Osteoblast (primary cell): Measurements from ENCODE around the gene NRSN1. TPM values are rescaled to one million over a fixed set of nuclear protein-coding genes. Genes with fewer than 3 reads are reported as not detected.

Source experiments
- DNase-seq: peaks from one replicate; pipeline ENCODE4 v3.0.0; 2011; ENCODE audit warnings: low spot score, mixed read lengths; ENCODE audit not compliant: insufficient read length; ENCODE audit errors: missing footprints
- H2AFZ ChIP-seq: 2 replicates; pipeline ENCODE4 v1.6.0; 2011; ENCODE audit warnings: mild to moderate bottlenecking, low read length
- H3K27ac ChIP-seq: 2 replicates; pipeline ENCODE4 v1.5.1; 2011; ENCODE audit warnings: mild to moderate bottlenecking, low read depth, low read length, moderate library complexity
- H3K27me3 ChIP-seq: 2 replicates; pipeline ENCODE4 v1.6.0; 2012; ENCODE audit warnings: mild to moderate bottlenecking, control low read depth, inconsistent platforms, low read length, moderate library complexity; ENCODE audit not compliant: insufficient read depth
- H3K36me3 ChIP-seq: 2 replicates; pipeline ENCODE4 v1.5.1; 2011; ENCODE audit warnings: mild to moderate bottlenecking, low read length, control low read depth, moderate library complexity; ENCODE audit not compliant: insufficient read depth
- H3K4me1 ChIP-seq: 2 replicates; pipeline ENCODE4 v1.5.1; 2011; ENCODE audit warnings: mild to moderate bottlenecking, low read length, control low read depth, moderate library complexity; ENCODE audit not compliant: insufficient read depth
- H3K4me2 ChIP-seq: 2 replicates; pipeline ENCODE4 v1.6.0; 2011; ENCODE audit warnings: mild to moderate bottlenecking, low read length; ENCODE audit not compliant: insufficient read depth
- H3K4me3 ChIP-seq: fragments of 200-600 bp; sonication (generic); 3 replicates; pipeline ENCODE4 v1.5.1; 2012; ENCODE audit warnings: mild to moderate bottlenecking, low read length, inconsistent platforms; ENCODE audit not compliant: insufficient read depth
- H3K79me2 ChIP-seq: 2 replicates; pipeline ENCODE4 v1.6.0; 2012; ENCODE audit warnings: mild to moderate bottlenecking, low read length, control low read depth, inconsistent platforms; ENCODE audit not compliant: insufficient read depth
- H3K9me3 ChIP-seq: 2 replicates; pipeline ENCODE4 v1.5.1; 2011; ENCODE audit warnings: low read depth, low read length, control low read depth
- H4K20me1 ChIP-seq: 2 replicates; pipeline ENCODE4 v1.6.0; 2012; ENCODE audit warnings: mild to moderate bottlenecking, low read length, control low read depth; ENCODE audit not compliant: insufficient read depth
- total RNA-seq: library from RNA; depleted of rRNA; stranded (reverse); fragments of >200 nt; gene quantifications from 2 replicates; pipeline ENCODE4 v1.2.3, GENCODE V29; 2012
- TF ChIP-seq, protein P1 (sequence below): IDR thresholded peaks from 2 replicates; pipeline ENCODE4 v1.5.1; 2011; ENCODE audit warnings: mild to moderate bottlenecking, low read depth, low read length, moderate library complexity; ENCODE audit errors: extremely low read depth

The NRSN1 gene
- total RNA-seq, 1 donor, result not detected

DNA sequence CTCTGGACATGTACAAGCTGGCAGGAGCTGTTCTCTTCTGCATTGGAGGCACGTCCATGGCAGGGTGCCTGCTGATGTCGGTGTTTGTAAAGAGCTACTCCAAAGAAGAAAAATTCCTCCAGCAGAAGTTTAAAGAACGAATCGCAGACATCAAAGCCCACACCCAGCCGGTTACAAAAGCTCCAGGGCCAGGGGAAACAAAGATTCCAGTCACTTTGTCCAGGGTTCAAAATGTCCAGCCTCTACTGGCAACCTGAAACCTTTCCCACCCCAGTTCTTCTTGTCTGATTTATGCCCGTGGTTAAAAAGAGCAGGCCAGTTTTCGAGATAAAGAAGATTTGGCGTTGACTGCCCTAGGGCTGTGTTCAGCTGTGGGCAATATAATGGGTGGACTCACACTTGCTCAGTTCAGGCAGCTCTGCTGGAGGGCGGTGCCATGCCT, 19.7 kb downstream of the NRSN1 start:
- Histone ChIP-seq H3K4me3 (no peak overlapping the region), H2AFZ (no peak overlapping the region), H3K36me3 (no peaks in the 10 kb centered on the region), H3K9me3 (peaks cover 3% of the 10 kb centered on the region), H3K27me3 (no peaks in the 10 kb centered on the region), H3K27ac (no peak overlapping the region), H3K4me2 (no peak overlapping the region), H4K20me1 (no peaks in the 10 kb centered on the region), H3K79me2 (no peaks in the 10 kb centered on the region), H3K4me1 (no peaks in the 10 kb centered on the region)
- TF ChIP-seq, protein P1, sequence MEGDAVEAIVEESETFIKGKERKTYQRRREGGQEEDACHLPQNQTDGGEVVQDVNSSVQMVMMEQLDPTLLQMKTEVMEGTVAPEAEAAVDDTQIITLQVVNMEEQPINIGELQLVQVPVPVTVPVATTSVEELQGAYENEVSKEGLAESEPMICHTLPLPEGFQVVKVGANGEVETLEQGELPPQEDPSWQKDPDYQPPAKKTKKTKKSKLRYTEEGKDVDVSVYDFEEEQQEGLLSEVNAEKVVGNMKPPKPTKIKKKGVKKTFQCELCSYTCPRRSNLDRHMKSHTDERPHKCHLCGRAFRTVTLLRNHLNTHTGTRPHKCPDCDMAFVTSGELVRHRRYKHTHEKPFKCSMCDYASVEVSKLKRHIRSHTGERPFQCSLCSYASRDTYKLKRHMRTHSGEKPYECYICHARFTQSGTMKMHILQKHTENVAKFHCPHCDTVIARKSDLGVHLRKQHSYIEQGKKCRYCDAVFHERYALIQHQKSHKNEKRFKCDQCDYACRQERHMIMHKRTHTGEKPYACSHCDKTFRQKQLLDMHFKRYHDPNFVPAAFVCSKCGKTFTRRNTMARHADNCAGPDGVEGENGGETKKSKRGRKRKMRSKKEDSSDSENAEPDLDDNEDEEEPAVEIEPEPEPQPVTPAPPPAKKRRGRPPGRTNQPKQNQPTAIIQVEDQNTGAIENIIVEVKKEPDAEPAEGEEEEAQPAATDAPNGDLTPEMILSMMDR, result no peak
- DNase-seq, result no peak

DNA sequence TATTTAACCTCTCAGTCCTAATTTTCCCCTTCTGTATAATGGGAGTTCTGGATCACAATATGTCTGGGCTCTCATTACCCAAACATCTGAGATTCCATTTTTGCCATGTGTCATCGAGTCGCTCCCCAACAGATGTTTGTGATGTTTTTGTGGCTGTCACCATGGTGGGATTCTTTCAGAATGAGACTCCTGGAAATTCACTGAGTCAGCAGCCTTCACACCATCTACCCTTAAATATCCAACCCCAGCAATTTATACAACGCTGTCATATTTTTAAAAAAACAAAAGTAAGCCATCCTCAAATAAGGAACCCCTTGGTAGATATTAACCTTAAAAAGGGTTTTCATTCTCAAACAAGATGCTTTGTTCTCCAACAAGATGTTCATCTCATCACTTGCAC, 20.9 kb downstream of the NRSN1 start:
- no peaks in the 10 kb centered on the region for H3K27me3 ChIP-seq
- DNase-seq, result peak; percentile 23
- TF ChIP-seq, protein P1, result no peak

DNA sequence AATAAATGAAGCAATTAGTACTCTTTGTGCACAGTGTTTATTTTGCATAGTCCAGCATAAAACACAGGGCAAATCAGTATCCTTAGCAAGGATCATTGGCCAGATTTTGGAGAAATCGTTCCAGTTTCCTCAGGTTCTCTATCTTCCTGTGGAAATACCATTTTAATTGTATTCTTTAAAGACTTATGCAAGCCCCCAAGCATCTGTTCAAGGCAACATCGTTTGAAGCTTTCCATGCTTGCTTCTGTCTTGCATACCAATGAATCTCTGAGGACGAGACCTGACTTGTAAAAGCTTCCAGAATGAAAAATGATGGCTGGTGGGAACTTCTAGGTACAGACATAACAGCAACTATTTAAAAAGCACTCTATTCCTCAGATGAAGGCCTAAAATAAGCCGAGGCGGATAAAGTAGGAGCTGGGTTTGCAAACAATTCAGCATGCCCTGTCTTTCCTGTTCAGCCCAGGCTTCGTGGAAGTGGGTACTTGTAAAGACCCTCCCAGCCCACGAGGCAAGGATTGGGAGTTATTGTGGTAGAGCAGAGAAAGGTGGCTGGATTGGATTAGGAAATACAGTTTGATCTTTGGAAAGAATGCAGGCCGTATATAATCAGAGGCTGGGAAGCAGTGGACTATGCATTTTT, 21.6 kb downstream of the NRSN1 start:
- Histone ChIP-seq H3K36me3 (no peaks in the 10 kb centered on the region), H3K4me1 (no peaks in the 10 kb centered on the region), H3K27ac (no peak overlapping the region), H2AFZ (no peak overlapping the region), H3K4me3 (no peak overlapping the region), H3K9me3 (no peaks in the 10 kb centered on the region), H3K27me3 (no peaks in the 10 kb centered on the region), H3K79me2 (no peaks in the 10 kb centered on the region), H4K20me1 (no peaks in the 10 kb centered on the region), H3K4me2 (no peak overlapping the region)
- no peak for DNase-seq
- TF ChIP-seq, protein P1, result no peak

More for the DNA sequence above, 20.9 kb downstream of the NRSN1 start:
- H3K9me3 ChIP-seq, result no peaks in the 10 kb centered on the region
- no peaks in the 10 kb centered on the region for H3K79me2 ChIP-seq
- no peak overlapping the region for H3K27ac ChIP-seq
- H2AFZ ChIP-seq, result no peak overlapping the region
- H4K20me1 ChIP-seq, result no peaks in the 10 kb centered on the region
- no peaks in the 10 kb centered on the region for H3K36me3 ChIP-seq
- H3K4me3 ChIP-seq, result no peak overlapping the region
- H3K4me2 ChIP-seq, result no peak overlapping the region
- no peaks in the 10 kb centered on the region for H3K4me1 ChIP-seq

DNA sequence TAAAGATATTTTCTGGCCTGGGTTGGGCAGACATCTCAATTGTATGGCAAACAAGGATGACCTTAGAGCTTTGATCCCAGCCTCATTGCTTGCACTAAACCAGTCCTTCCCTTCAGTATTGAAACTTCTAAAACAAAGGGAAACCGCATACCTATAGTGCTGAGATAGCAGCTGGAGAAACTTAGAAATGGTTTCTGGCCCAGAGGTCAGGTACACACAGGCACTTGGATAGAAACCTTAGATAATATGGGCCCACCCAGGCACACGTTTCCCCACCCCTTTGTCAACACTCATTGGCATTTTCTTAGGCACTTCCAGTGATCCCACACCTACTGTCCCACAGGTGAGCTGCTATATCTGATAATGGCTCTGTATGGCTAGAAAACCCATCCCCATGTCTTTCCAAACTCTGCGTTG, 22.1 kb downstream of the NRSN1 start:
- Histone ChIP-seq H3K4me1 (no peaks in the 10 kb centered on the region), H3K79me2 (no peaks in the 10 kb centered on the region), H2AFZ (no peak overlapping the region), H3K9me3 (no peaks in the 10 kb centered on the region), H4K20me1 (no peaks in the 10 kb centered on the region), H3K36me3 (no peaks in the 10 kb centered on the region), H3K27ac (no peak overlapping the region), H3K4me2 (no peak overlapping the region), H3K27me3 (no peaks in the 10 kb centered on the region), H3K4me3 (no peak overlapping the region)
- no peak for DNase-seq
- TF ChIP-seq, protein P1, result no peak
